ENCODE results near the gene CHCHD2. TPM values are rescaled to one million over a fixed set of nuclear protein-coding genes. Genes with fewer than 3 reads are reported as not detected.
A peak's percentile ranks its signal among the peaks of the same experiment; 100 is the strongest.

CHCHD2 gene
- total RNA-seq, 2 experiments from 2014 or later: 517 to 522 TPM

GRCh38 chr7:56063882-56064625, 42.2 kb downstream of the CHCHD2 start, which contains the start of gene SUMF2:
Gene SUMF2, plus strand, starts transcription at chr7:56064286. Its CDS starts 26 bp downstream, at chr7:56064312.
- H3K79me2 ChIP-seq (ENCODE audit: insufficient read depth, low read depth, low read length): peaks cover 26% of the 10 kb centered on the region
- ChIA-PET CTCF (ENCODE audit: unreplicated experiment) (no interaction called here), POLR2A (interaction anchor here (0.9 to 4.9 kb wide), 8 partner anchors 8 to 43 kb away, joined by 3 to 46 read pairs (median 6); partner anchors contain the start of genes CCT6A, CHCHD2 and PSPH)
- H3K4me1 ChIP-seq (ENCODE audit: insufficient read depth, low read length, poor library complexity, severe bottlenecking): peaks cover 26% of the 10 kb centered on the region
- peak; percentile 93 for DNase-seq (ENCODE audit: low spot score)
- H4K20me1 ChIP-seq (ENCODE audit: insufficient read depth, low read length): 0 out of 2 replicates have a peak, but pooled peaks cover 6% of the 10 kb centered on the region
- no peaks in the 10 kb centered on the region for H3K9me2 ChIP-seq (ENCODE audit: insufficient read depth, low read length)
- intact Hi-C loops (cut with micrococcal nuclease; ENCODE audit: unreplicated experiment): loop anchor here (1.0 to 10.0 kb wide), 2 partner anchors 13 to 699 kb away; partner anchors contain the start of genes CCT6A, LANCL2 and PSPH
- peak within 1 kb of the TSS; percentile 79 for H3K27ac ChIP-seq (ENCODE audit: low read depth, low read length, poor library complexity, severe bottlenecking)
- H3K36me3 ChIP-seq (ENCODE audit: insufficient read depth, low read length): peaks cover 69% of the 10 kb centered on the region
- peak within 1 kb of the TSS; percentile 52 for H2AFZ ChIP-seq (ENCODE audit: low read length)
- peak within 1 kb of the TSS; percentile 83 for H3K4me2 ChIP-seq (ENCODE audit: low read length)
- peak within 1 kb of the TSS; percentile 91 for H3K4me3 ChIP-seq (ENCODE audit: low read depth, low read length, poor library complexity, severe bottlenecking)
- H3K9me3 ChIP-seq (ENCODE audit: low read length): no peaks in the 10 kb centered on the region
- TF ChIP-seq CTCF (conservative IDR thresholded peaks at IDR 0.05; ENCODE audit: low read length) (0 out of 2 replicates have a peak, but pooled peaks have one; percentile 31), EZH2phosphoT487 (IDR thresholded peaks at IDR 0.05; ENCODE audit: borderline replicate concordance, low read depth, low read length) (no peak)
- no TSS peak for BruUV-seq (replicated peaks)

GRCh38 chr7:56063500-56063881, 42.8 kb downstream of the CHCHD2 start:
- Histone ChIP-seq H3K79me2 (ENCODE audit: insufficient read depth, low read depth, low read length) (peaks cover 32% of the 10 kb centered on the region), H2AFZ (ENCODE audit: low read length) (no peak overlapping the region; the same call in 1 of the 2 replicates)

More at GRCh38 chr7:56063500-56063881, 42.8 kb downstream of the CHCHD2 start:
- no peaks in the 10 kb centered on the region for H3K9me2 ChIP-seq (ENCODE audit: insufficient read depth, low read length)
- peak overlapping the region; percentile 91 for H3K4me3 ChIP-seq (ENCODE audit: low read depth, low read length, poor library complexity, severe bottlenecking)
- intact Hi-C loops (cut with micrococcal nuclease; ENCODE audit: unreplicated experiment): loop anchor here (10.0 kb wide), 1 partner anchor 699 kb away; the partner anchor contains the start of gene LANCL2
- H4K20me1 ChIP-seq (ENCODE audit: insufficient read depth, low read length): 0 out of 2 replicates have a peak, but pooled peaks cover 6% of the 10 kb centered on the region
- peaks cover 69% of the 10 kb centered on the region for H3K36me3 ChIP-seq (ENCODE audit: insufficient read depth, low read length)
- CTCF ChIA-PET (ENCODE audit: unreplicated experiment): no interaction called here
- H3K4me1 ChIP-seq (ENCODE audit: insufficient read depth, low read length, poor library complexity, severe bottlenecking): peaks cover 26% of the 10 kb centered on the region
- H3K27ac ChIP-seq (ENCODE audit: low read depth, low read length, poor library complexity, severe bottlenecking): peak overlapping the region; percentile 79
- no peak for DNase-seq (ENCODE audit: low spot score)
- peak overlapping the region; percentile 61 for H3K4me2 ChIP-seq (ENCODE audit: low read length)
- H3K9me3 ChIP-seq (ENCODE audit: low read length): no peaks in the 10 kb centered on the region
- POLR2A ChIA-PET: interaction anchor here (2.0 to 4.9 kb wide), 2 partner anchors 10 to 12 kb away, joined by 13 to 46 read pairs; partner anchors contain the start of genes CCT6A and PSPH
- TSS peak; percentile 49 for BruUV-seq (replicated peaks)
- TF ChIP-seq CTCF (conservative IDR thresholded peaks at IDR 0.05; ENCODE audit: low read length) (no peak), EZH2phosphoT487 (IDR thresholded peaks at IDR 0.05; ENCODE audit: borderline replicate concordance, low read depth, low read length) (no peak)
